Activated effector memory CD4-positive, alpha-beta T cell treated with anti-CD3 and anti-CD28 coated beads, Interleukin-2, amount 50 U/mL, for 16 hours (primary cell): ENCODE results near the gene HRH4.

Source experiments
- DNase-seq: peaks from one replicate; pipeline ENCODE4 v3.0.0-alpha.2; 2020

HRH4 gene

DNA sequence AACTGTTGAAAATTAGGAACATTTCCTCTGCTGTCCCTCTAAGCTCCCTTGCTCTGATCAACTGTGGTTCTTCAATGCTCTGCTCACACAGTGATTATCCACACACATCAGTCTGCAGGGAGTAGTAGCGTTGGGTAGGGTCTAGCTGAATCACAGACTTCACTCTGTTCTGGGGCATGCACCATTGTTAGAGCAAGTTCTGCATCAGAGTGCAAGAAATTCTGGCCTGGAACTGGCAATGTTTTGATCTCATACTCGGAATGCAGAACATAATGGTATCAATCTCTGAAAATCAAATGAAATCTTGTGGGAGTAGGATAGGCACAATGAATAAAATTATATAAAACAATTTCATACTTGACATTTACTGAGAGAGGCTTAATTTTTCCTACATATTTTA, 55.3 kb downstream of the HRH4 start:
- no peak for DNase-seq

DNA sequence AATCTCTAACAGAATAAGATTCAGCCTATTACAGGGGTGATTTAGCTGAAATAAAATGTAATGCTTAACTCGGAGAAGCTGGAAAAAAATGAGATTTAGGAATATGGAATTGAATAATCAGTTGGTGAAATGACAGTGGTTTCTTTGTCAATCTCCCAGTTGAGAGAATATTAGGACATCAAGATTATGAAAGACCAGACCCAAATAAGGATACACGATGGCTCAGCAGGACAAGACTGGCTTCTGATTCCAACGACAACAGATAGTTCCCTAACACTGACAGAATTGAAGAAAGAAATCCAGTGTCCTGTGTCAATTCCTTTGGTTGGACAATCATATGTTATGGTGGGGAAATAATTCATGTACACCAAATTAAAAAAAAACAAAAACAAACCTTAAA, 55.8 kb downstream of the HRH4 start:
- DNase-seq: no peak

DNA sequence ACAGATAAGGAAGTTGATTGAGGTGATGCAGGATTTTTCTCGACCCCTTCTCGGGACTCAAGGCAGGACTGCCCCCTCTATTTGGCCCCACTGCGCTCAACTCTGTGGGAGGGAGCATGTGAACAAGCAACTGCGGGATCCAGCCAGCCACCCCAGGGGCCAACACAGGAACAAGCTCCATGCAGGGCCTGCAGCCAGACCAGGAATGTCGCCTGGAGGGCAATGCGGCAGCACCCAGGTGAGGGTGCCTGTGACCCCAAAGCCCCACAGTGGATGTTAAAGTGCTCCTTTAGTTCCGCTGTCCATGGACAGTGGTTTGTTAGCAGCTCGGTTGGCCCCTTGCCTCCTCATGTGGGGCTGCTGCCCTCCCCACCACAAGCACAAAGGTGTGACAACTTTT, 57.1 kb downstream of the HRH4 start:
- no peak for DNase-seq

DNA sequence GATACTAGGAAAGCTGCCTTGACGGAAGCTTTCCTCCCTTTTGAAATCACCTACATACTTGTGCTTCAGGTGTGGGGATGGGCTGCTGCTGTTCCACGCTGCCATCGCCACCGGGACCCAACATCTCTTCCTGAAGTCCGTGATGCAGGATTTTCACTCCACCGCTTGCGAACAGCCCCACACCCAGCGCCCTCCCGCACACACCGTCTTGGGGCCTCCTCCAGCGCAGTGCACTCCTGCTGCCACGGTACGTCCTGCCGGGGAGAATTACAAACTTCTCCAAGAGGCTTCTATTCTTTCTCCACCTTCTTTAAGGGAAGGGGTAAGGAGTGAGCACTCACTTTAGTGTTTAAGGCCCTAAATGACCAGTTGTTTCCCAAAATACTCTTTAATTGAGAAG, 58.2 kb downstream of the HRH4 start:
- no peak for DNase-seq
